H1 (cell line): Measurements from ENCODE around the gene CEMIP2.

Source experiments
- CHD2 ChIP-seq: IDR thresholded peaks from 2 replicates; pipeline ENCODE4 v1.6.1; 2012; ENCODE audit warnings: low read length, improper control_type of control experiment
- CTCF ChIP-seq, 3 experiments: IDR thresholded peaks; 1 replicate in 2 of 3; 2 replicates in 1 of 3; pipeline versions ENCODE4 v1.5.1 to v1.6.1; 2011; ENCODE audit warnings: low read length in 3 of 3, mild to moderate bottlenecking in 3 of 3, inconsistent platforms in 2 of 3, low read depth in 1 of 3, moderate library complexity in 1 of 3; ENCODE audit not compliant: insufficient read depth in 1 of 3; ENCODE audit errors: control extremely low read depth in 1 of 3
- HDAC6 ChIP-seq: IDR thresholded peaks from one replicate; pipeline ENCODE4 v1.7.1; 2012; ENCODE audit warnings: low read depth, mild to moderate bottlenecking, inconsistent platforms, low read length, moderate library complexity
- JUND ChIP-seq: IDR thresholded peaks from 2 replicates; pipeline ENCODE4 v1.6.1; 2011; ENCODE audit warnings: mild to moderate bottlenecking, improper control_type of control experiment, low read length
- MAX ChIP-seq: IDR thresholded peaks from 2 replicates; pipeline ENCODE4 v1.6.1; 2012; ENCODE audit warnings: inconsistent platforms
- POLR2A ChIP-seq, 2 experiments: IDR thresholded peaks; 1 replicate in 1 of 2; 2 replicates in 1 of 2; pipeline ENCODE4 v1.6.1; 2011; ENCODE audit warnings: low read depth in 2 of 2, low read length in 2 of 2, mild to moderate bottlenecking in 2 of 2; ENCODE audit errors: control extremely low read depth in 1 of 2
- POLR2AphosphoS5 ChIP-seq: IDR thresholded peaks from 2 replicates; pipeline ENCODE4 v1.6.1; 2011; ENCODE audit warnings: low read depth, low read length
- YY1 ChIP-seq: IDR thresholded peaks from 2 replicates; pipeline ENCODE4 v1.6.1; 2011; ENCODE audit warnings: low read depth, mild to moderate bottlenecking, low read length

GRCh38 chr9:71778085-71778484 lies 9.8 kb upstream of the CEMIP2 start:
- no peak for TF ChIP-seq MAX
- no peak for TF ChIP-seq CTCF (IDR thresholded peaks at IDR 0.05; ENCODE audit: control extremely low read depth in 1 of 3, insufficient read depth in 1 of 3, low read depth in 1 of 3, low read length in 3 of 3)
- TF ChIP-seq HDAC6: no peak
- TF ChIP-seq POLR2A (IDR thresholded peaks at IDR 0.05; ENCODE audit: control extremely low read depth in 1 of 2, low read depth in 2 of 2, low read length in 2 of 2): no peak
- TF ChIP-seq CHD2: no peak
- no peak for TF ChIP-seq POLR2AphosphoS5
- no peak for TF ChIP-seq JUND
- TF ChIP-seq YY1: no peak
